Heart left ventricle (tissue), 16 donors: ENCODE results near the gene NELFB. TPM values are rescaled to one million over a fixed set of nuclear protein-coding genes. Genes with fewer than 3 reads are reported as not detected.

Experiments used
- ATAC-seq, 4 donors: fragments of 200-7000 bp; cut with Tn5 transposase; one replicate each; pipeline ENCODE4 v1.9.1; 2020 to 2022; ENCODE audit warnings: moderate library complexity in 4 of 4, mild to moderate bottlenecking in 3 of 4, moderate number of reproducible peaks in 1 of 4
- DNase-seq, 5 donors: peaks; one replicate each; pipeline ENCODE4 v3.0.0-alpha.2; 2020
- H3K27ac ChIP-seq, 12 donors: fragments of 200-600 bp; sonication (generic) in 4 of 12; one replicate each; pipeline versions ENCODE4 v1.5.0 to v1.8.0; 2016 to 2022; ENCODE audit warnings: mild to moderate bottlenecking in 2 of 12
- H3K27me3 ChIP-seq, 9 donors: fragments of 200-600 bp; sonication (generic) in 2 of 9; one replicate each; pipeline versions ENCODE4 v1.5.1 to v1.8.0; 2016 to 2022; ENCODE audit warnings: mild to moderate bottlenecking in 3 of 9
- H3K36me3 ChIP-seq, 9 donors: fragments of 200-600 bp; sonication (generic) in 2 of 9; one replicate each; pipeline versions ENCODE4 v1.5.0 to v1.8.0; 2018 to 2022; ENCODE audit warnings: mild to moderate bottlenecking in 2 of 9
- H3K4me1 ChIP-seq, 12 donors: fragments of 200-600 bp; sonication (generic) in 4 of 12; one replicate each; pipeline versions ENCODE4 v1.5.0 to v1.8.0; 2016 to 2022; ENCODE audit warnings: mild to moderate bottlenecking in 3 of 12
- H3K4me3 ChIP-seq, 12 donors: fragments of 200-600 bp; sonication (generic) in 4 of 12; one replicate each; pipeline versions ENCODE4 v1.5.0 to v1.8.0; 2017 to 2022; ENCODE audit warnings: mild to moderate bottlenecking in 9 of 12, moderate library complexity in 4 of 12
- H3K9me3 ChIP-seq, 12 donors: fragments of 200-600 bp; sonication (generic) in 4 of 12; one replicate each; pipeline versions ENCODE4 v1.5.0 to v1.8.0; 2016 to 2022; ENCODE audit warnings: mild to moderate bottlenecking in 1 of 12
- CTCF ChIP-seq, 12 donors: fragments of 200-600 bp; sonication (generic) in 4 of 12; IDR thresholded peaks; one replicate each; pipeline versions ENCODE4 v1.5.0 to v1.8.0; 2018 to 2022; ENCODE audit warnings: antibody characterized with exemption in 12 of 12, mild to moderate bottlenecking in 5 of 12
- POLR2A ChIP-seq, 2 donors: fragments of 450-650 bp; IDR thresholded peaks; one replicate each; pipeline ENCODE4 v1.6.1; 2017; ENCODE audit warnings: antibody characterized with exemption in 2 of 2, mild to moderate bottlenecking in 2 of 2, moderate library complexity in 2 of 2
- WGBS, 4 donors: extraction: QIAGEN DNeasy Blood & Tissue Kit in 2 of 4; methylation state at CpG; one replicate each; pipeline versions ENCODE4 v1.1.5 to v1.1.7; 2013 to 2018; 5-methylcytosine and 5-hydroxymethylcytosine counted together
- intact Hi-C, 10 donors: fragments of 100-400 bp; cut with DNase I; formaldehyde crosslinking; loops; one replicate each; pipeline versions ENCODE4 v1.11.1 to v1.14.2; 2022
- polyA plus RNA-seq, 2 donors: library from polyadenylated mRNA; stranded (reverse); fragments of 200-250 nt; gene quantifications; one replicate each; pipeline ENCODE4 v1.2.3, GENCODE V29; 2013
- total RNA-seq, 9 donors: library from RNA; depleted of rRNA in 2 of 9; stranded (reverse); fragments of >200 nt in 2 of 9; fragmentation: NEBNext Ultra II Directional in 3 of 9; extraction: Animal tissue kit (Norgen Biotek cat#: 25700) in 3 of 9; gene quantifications; one replicate each; pipeline versions ENCODE4 v1.1.0 to v1.2.4, GENCODE V29; 2016 to 2023
- donor health status: ischemic (EF 13 %, LVEDD 7.1; RV severe dilation, severe dysfunction).
- donor health status: healthy with polysubstance abuse.
- donor health status: DM: no; HTN: yes; CAD: no.
- donor health status: DM: no; HTN: no; CAD: no.
- donor health status: ischemic (EF 25% LVEDD 6.9; RV normal size, moderate dysfunction).
- donor health status: ischemic (EF 25% LVEDD 5.7; RV mildly dilated, moderate dysfunction).
- donor health status: healthy.
- donor health status: DM: yes; HTN: yes; CAD: no.
- donor health status: ischemic (EF 35%, LVEDD 5.7; RV mildly dilated, moderate dysfunction).
- donor health status: nonischemic (EF 11% LVEDD 7.7; RV severe dilation, severe dysfunction).
- donor health status: DM: yes; HTN: yes; CAD: no.
- donor health status: PGD.
- donor health status: ischemic (EF 29% LVEDD 5.4; RV normal size, mild dysfunction).
- donor health status: nonischemic (EF 23%, LVEDD 6.1; RV moderate dilation, normal function).

Gene NELFB
- total and polyA plus RNA-seq, 11 donors = 31.4 to 77.8 (median 38.1) TPM

DNA sequence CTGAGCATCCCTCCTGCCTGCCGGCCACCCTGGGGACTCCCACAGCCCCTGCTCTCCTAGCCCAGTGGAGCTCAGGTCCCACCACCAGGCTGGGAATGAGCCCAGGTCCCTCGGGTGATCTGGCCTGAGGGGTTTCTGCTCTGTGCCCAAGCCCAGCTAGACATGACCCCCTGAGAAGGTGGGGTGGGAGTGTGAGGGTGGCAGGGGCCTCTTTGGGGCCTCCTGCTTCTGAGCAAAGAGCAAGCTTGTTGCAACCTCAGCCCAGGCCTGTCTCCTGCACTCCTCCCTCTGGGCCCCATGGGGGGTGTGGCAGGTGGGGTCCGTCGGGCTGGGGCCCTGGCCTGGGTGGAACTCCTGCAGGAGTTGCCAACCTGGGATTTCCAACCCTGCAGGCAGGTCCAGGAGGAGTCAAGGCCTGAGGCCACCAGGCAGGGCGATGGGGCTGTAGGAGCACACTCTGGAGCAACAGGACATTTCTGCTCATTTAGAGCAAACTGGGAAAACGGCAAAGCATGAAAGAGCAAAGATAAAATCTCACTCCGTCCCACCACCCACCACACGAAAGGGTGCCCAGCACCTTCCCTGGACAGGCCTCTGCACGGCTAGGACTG lies 58.3 kb downstream of the NELFB start:
- ATAC-seq (no peak), DNase-seq (no peak)
- H3K9me3 ChIP-seq = no peaks in the 10 kb centered on the region
- H3K4me3 ChIP-seq = no peak overlapping the region
- no peak for TF ChIP-seq CTCF (IDR thresholded peaks at IDR 0.05)
- TF ChIP-seq POLR2A (IDR thresholded peaks at IDR 0.05) = no peak
- WGBS, 4 donors = 78 to 86% (median 81%) methylated on average over 8 to 9 of the region's 9 CpGs
- H3K27me3 ChIP-seq = peaks cover 0 to 21% (median 6%) of the 10 kb centered on the region in 9 donors
- H3K36me3 ChIP-seq = no peaks in the 10 kb centered on the region
- H3K27ac ChIP-seq = peak overlapping the region in 5 of 12 donors; percentile 39 to 97 (median 86)
- intact Hi-C loops = no loop called here
- peaks cover under 1 to 50% (median 21%) of the 10 kb centered on the region in 12 donors for H3K4me1 ChIP-seq

DNA sequence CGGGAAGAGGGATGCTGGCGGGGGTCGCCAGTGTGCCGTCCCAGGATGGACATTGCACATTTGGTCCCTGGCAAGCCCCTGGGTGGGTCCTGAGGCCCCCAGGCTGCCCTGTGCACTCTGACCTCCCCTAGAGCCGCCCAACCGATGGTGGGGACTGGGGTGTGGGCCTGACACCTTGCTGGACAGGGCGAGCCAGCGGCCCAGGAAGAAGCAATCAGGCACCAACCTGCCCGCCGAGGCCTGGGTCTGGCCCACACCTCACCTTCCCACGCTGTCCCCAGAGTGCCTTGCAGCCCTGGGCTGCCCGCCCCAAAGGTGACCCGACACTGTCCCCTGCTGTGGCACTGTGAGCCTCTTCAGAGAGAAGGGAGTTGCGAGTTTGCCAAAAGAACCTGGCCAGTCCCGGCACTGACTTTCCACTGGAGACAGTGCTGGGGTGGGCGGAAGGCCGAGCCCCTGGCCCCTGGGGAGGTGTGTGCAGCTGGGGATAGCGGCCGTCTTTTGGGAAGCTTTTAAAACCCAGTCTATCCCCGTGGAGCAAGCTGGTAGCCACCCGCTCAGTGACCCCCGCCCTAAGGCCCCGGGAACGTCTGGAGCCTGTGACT lies 58.9 kb downstream of the NELFB start:
- Histone ChIP-seq H3K9me3 (no peaks in the 10 kb centered on the region), H3K27me3 (peaks cover 0 to 21% (median 6%) of the 10 kb centered on the region in 9 donors), H3K36me3 (no peaks in the 10 kb centered on the region), H3K4me1 (peaks cover 3 to 56% (median 25%) of the 10 kb centered on the region in 12 donors), H3K27ac (peak overlapping the region in 8 of 12 donors; percentile 39 to 97 (median 82)), H3K4me3 (no peak overlapping the region)
- TF ChIP-seq CTCF (IDR thresholded peaks at IDR 0.05) = no peak
- TF ChIP-seq POLR2A (IDR thresholded peaks at IDR 0.05) = no peak
- DNase-seq (peak in 3 of 5 donors; percentile 30 to 39 (median 35)), ATAC-seq (no peak)
- intact Hi-C loops = no loop called here
- WGBS, 4 donors = 54 to 82% (median 79%) methylated on average over 15 to 24 of the region's 24 CpGs

DNA sequence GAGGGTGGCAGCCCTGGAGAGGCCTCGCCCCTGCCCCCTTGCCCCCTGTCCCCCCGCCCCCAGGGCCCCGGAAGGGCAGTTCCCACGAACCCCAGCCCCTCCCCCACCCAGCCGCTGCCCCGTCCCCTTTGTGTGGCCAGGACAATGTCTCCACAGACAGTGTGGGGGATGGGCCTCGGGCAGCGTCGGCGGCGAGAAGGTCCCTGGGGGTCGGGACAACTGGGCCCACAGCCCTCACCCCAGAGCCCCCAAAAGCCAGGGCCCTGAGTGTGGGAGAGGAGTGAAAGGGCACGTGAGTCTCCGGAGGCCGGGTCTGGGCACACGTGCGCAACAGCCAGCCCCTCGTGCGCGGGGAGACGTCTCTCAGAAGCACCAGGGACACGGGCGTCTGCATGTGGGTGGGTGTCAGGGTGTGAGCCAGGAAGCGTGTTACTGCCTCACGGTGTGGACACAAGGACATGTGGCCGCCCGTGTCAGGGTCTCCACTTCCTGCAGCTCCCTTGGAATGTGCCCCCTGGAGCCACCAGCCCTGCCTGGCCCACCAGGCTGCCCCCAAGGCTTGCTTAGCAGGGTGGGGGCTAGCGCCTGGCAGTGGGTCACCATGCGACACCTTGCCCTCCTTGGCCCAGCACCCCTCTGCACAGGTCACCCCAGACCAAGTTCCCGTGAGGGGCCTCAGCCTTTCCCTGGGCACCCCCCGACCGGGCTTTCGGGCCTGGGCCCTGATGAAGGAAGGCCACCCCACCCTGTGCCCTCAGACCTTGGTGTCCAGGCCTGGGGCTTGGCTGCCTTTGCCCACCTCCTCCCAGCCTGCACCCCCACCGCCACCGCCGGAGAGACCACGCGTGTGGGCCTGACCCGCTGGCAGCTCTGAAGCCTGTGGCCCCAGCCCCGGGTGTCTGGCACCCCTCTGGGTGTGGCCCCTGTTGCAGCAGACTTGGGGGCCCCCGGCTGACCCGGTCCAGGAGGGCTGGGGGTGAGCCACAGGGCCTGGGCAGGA lies 59.7 kb downstream of the NELFB start:
- Histone ChIP-seq H3K4me1 (peaks cover 3 to 64% (median 31%) of the 10 kb centered on the region in 12 donors), H3K36me3 (no peaks in the 10 kb centered on the region), H3K27ac (peak overlapping the region; percentile 11 to 97 (median 74)), H3K27me3 (peaks cover 0 to 21% (median 6%) of the 10 kb centered on the region in 9 donors), H3K9me3 (no peaks in the 10 kb centered on the region), H3K4me3 (no peak overlapping the region)
- 67 to 77% (median 70%) methylated on average over 9 to 42 of the region's 42 CpGs for WGBS, 4 donors
- DNase-seq = peak; percentile 35 to 67 (median 39)
- ATAC-seq = no peak
- intact Hi-C loops = loop anchor here in 1 of 10 donors (5.0 kb wide), 1 partner anchor 77 kb away; no protein-coding TSS in a partner anchor
- TF ChIP-seq POLR2A (IDR thresholded peaks at IDR 0.05) (no peak), CTCF (IDR thresholded peaks at IDR 0.05) (no peak)
